HFF-Myc (cell line): ENCODE measurements around the gene FAM83D.

Experiments
- DNase-seq: peaks from one replicate; pipeline ENCODE4 v3.0.0-alpha.2; 2011; ENCODE audit warnings: low read depth; ENCODE audit errors: extremely low read depth
- H3K4me3 ChIP-seq: replicated peaks from 2 replicates; pipeline ENCODE4 v1.5.1; 2011; ENCODE audit warnings: low read depth, mild to moderate bottlenecking, control low read depth, low read length
- TF ChIP-seq, protein P1 (sequence below): IDR thresholded peaks from 2 replicates; pipeline ENCODE4 v1.5.1; 2012; ENCODE audit warnings: mild to moderate bottlenecking, low read depth, low read length, control low read depth; ENCODE audit errors: missing control alignments

FAM83D gene

DNA sequence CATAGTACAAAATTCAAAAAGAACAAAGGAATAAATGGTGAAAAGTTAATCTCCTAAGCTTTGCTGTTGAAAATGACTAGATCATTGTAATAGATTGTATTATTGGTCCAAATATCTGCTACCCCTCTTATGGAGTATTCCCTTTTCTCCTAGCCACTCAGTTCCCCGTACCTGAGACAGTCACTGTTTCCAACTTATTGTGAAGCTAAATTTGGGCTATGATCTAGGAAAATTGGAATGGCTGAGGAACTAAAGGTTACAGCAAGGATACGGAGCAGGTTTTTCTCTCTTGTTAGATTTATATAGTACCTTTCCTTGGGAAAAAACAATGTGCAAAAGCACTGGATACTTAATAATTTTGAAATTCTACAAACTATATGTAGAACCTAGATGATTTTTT is 53.2 kb downstream of the FAM83D start:
- DNase-seq: no peak
- no peak overlapping the region for H3K4me3 ChIP-seq
- TF ChIP-seq, protein P1, sequence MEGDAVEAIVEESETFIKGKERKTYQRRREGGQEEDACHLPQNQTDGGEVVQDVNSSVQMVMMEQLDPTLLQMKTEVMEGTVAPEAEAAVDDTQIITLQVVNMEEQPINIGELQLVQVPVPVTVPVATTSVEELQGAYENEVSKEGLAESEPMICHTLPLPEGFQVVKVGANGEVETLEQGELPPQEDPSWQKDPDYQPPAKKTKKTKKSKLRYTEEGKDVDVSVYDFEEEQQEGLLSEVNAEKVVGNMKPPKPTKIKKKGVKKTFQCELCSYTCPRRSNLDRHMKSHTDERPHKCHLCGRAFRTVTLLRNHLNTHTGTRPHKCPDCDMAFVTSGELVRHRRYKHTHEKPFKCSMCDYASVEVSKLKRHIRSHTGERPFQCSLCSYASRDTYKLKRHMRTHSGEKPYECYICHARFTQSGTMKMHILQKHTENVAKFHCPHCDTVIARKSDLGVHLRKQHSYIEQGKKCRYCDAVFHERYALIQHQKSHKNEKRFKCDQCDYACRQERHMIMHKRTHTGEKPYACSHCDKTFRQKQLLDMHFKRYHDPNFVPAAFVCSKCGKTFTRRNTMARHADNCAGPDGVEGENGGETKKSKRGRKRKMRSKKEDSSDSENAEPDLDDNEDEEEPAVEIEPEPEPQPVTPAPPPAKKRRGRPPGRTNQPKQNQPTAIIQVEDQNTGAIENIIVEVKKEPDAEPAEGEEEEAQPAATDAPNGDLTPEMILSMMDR: no peak

DNA sequence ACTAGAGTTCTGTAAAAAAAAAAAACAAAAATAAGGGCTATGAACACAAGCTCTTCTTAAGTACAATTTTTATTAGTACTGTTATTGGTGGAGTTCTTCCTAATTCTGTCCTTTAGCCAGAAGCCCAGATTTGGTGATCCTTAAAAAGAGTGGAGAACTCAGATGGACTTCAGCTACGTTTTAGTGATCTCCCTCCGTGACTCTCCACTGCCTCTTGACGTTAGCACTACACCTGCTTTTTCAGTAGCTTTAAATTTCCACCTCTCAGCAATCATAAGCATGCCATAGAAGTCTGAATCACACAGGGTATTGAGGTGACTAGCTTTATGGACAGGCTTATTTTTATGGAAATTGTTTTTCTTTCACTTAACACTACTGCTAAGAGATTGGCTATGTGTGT is 53.6 kb downstream of the FAM83D start:
- DNase-seq: no peak
- no peak overlapping the region for H3K4me3 ChIP-seq
- TF ChIP-seq, protein P1: no peak

DNA sequence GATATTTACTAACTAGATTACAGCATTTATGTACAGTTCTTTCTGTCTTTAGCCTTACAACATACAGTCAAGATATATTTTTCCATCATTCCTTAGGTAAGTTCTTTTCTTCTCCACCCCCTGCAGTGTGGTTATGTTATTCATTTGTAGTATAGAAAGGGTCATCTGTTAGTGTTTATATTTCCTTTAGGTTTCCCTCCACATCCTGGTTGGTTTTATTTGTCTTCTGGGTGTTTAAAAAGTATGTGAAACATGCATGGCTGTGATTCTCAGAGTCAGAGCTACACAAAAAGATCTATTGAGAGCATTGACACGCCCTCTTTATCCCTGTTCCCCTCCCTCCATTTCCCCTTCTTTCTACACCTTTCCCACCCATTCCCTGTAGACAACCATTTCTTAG is 56.1 kb downstream of the FAM83D start:
- no peak overlapping the region for H3K4me3 ChIP-seq
- no peak for DNase-seq
- TF ChIP-seq, protein P1: no peak

DNA sequence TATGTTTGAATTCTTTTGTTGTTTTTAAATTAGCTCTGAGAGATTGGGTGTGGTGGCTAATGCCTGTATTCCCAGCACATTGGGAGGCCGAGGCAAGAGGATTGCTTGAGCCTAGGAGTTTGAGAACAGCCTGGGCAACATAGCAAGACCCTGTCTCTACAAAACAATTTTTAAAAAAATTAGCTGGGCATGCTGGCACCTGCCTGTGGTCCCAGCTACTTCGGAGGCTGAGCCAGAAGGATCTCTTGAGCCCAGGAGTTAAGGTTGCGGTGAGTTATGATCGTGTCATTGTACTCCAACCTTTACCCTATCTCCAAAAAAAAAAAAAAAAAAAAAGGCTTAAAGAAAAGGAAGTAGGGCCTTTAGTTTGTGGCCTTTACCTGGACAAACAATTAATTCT is 58.8 kb downstream of the FAM83D start:
- TF ChIP-seq, protein P1: no peak
- H3K4me3 ChIP-seq: no peak overlapping the region
- DNase-seq: no peak

DNA sequence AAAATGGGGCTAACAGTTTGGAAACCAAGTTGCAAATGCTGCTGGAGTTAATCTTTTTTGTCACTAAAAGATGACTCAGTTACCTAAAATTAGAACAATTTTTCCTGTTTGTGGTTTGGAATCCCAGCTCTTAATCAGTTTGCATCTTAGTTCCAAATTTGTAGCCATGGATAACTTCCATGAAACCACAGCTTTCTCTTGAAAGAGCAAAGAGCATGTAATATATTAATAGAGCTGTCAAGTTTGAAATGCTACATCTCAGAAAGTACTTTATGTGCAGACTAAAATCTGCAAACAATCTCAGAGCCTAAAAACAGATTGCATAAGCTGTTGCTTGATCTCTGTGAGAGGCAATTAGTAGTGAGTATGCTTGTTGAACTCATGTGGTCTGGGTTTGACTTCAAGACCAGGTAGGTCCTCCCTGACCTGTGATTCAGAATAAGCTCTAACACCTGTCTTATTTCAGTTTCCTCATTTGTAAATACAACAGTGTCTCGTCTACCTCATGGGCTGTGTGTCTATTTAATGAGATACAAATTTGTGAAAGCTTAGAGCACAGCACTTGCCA is 59.5 kb downstream of the FAM83D start:
- DNase-seq: peak; percentile 68
- TF ChIP-seq, protein P1: no peak

DNA sequence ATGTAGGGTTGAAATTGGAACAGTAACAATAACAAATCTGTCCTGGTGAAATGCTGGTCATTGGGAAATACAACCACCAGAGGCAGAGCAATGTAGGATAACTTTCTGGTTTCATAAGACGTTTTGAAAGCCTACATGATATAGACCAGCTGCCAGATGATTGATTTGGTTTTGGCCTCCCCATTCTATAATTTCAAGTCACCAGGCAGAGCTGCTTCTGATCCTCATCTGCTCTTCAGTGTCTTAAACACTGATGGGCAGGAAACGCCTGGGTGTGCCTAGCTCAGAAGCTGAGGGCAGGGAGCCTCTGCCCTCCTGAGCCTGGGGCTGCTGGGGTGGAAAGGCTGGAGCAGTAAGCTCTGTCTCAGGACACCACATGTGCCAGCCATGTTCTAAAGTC is 60.4 kb downstream of the FAM83D start:
- DNase-seq: no peak
- no peak overlapping the region for H3K4me3 ChIP-seq
- TF ChIP-seq, protein P1: no peak

More for the DNA sequence above, 59.5 kb downstream of the FAM83D start:
- no peak overlapping the region for H3K4me3 ChIP-seq

DNA sequence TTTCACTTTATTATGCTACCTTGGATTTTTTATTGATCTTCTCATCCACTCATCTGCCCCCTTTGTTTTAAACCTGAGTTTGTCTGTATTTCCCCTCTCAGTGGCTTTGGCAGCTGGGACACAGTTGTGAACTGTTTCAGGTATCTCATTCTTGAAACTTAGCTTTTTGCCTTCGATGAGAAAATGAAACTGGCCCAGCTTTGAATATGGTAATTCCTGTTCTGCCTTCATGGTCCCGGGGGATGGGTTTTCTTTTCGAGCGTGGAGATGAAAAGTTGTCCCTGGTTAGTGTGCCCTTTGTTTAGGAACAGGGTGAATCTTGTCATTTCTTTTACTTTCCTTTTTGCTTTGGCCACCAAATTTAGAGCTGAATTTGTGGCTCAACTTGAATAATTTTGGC is 61.6 kb downstream of the FAM83D start:
- no peak for DNase-seq
- no peak overlapping the region for H3K4me3 ChIP-seq
- TF ChIP-seq, protein P1: no peak
